Left lung (tissue), 10 donors: ENCODE measurements around the gene PRRT1B. TPM values are rescaled to one million over a fixed set of nuclear protein-coding genes. Genes with fewer than 3 reads are reported as not detected.

Experiments used
- ATAC-seq: fragments of 200-7000 bp; cut with Tn5 transposase; one replicate; pipeline ENCODE4 v1.9.1; 2020; ENCODE audit warnings: moderate library complexity
- DNase-seq, 4 donors: peaks; one replicate each; pipeline ENCODE4 v3.0.0-alpha.2; 2013 to 2020
- H3K27ac ChIP-seq, 2 donors: fragments of 200-600 bp; sonication (generic) in 1 of 2; one replicate each; pipeline versions ENCODE4 v1.5.0 to v1.8.0; 2020 to 2021
- H3K27me3 ChIP-seq, 2 donors: fragments of 200-600 bp; sonication (generic) in 1 of 2; one replicate each; pipeline versions ENCODE4 v1.5.0 to v1.8.0; 2020 to 2021
- H3K36me3 ChIP-seq, 2 donors: fragments of 200-600 bp; sonication (generic) in 1 of 2; one replicate each; pipeline versions ENCODE4 v1.5.0 to v1.8.0; 2020 to 2021
- H3K4me1 ChIP-seq, 2 donors: fragments of 200-600 bp; one replicate each; pipeline ENCODE4 v1.8.0; 2021
- H3K4me3 ChIP-seq, 2 donors: fragments of 200-600 bp; sonication (generic) in 1 of 2; one replicate each; pipeline versions ENCODE4 v1.5.0 to v1.8.0; 2020 to 2021; ENCODE audit warnings: mild to moderate bottlenecking in 1 of 2
- H3K9me3 ChIP-seq, 2 donors: fragments of 200-600 bp; sonication (generic) in 1 of 2; one replicate each; pipeline versions ENCODE4 v1.5.0 to v1.8.0; 2020 to 2021
- CTCF ChIP-seq, 2 donors: fragments of 200-600 bp; sonication (generic) in 1 of 2; IDR thresholded peaks; one replicate each; pipeline versions ENCODE4 v1.5.0 to v1.8.0; 2021; ENCODE audit warnings: antibody characterized with exemption in 2 of 2
- intact Hi-C, 2 donors: fragments of 100-400 bp; cut with DNase I; formaldehyde crosslinking; loops; one replicate each; pipeline versions ENCODE4 v1.11.2 to v1.14.2; 2022
- polyA plus RNA-seq, 6 donors: library from polyadenylated mRNA; unstranded; fragments of 120-200 nt; gene quantifications; one replicate each; pipeline ENCODE4 v1.2.1, GENCODE V29; 2013; ENCODE audit not compliant: insufficient read length in 6 of 6
- total RNA-seq, 2 donors: library from RNA; stranded (reverse); fragmentation: NEBNext Ultra II Directional; extraction: Animal tissue kit (Norgen Biotek cat#: 25700); gene quantifications; one replicate each; pipeline ENCODE4 v1.2.1, GENCODE V29; 2021
- donor health status: DM: no; HTN: yes; CAD: no.
- donor health status: DM: no; HTN: no; CAD: no.

Gene PRRT1B
- total and polyA plus RNA-seq, 8 donors = 2.1 to 9.3 (median 6.4) TPM

GRCh38 chr9:131566158-131566557 is 20.8 kb downstream of the PRRT1B start:
- peaks cover 0 to 13% of the 10 kb centered on the region in 2 donors for H3K9me3 ChIP-seq
- no peak for TF ChIP-seq CTCF (IDR thresholded peaks at IDR 0.05)
- H3K27ac ChIP-seq = no peak overlapping the region
- H3K4me1 ChIP-seq = no peaks in the 10 kb centered on the region
- no peak overlapping the region for H3K4me3 ChIP-seq
- intact Hi-C loops = no loop called here
- H3K36me3 ChIP-seq = peaks cover 0 to 16% of the 10 kb centered on the region in 2 donors
- ATAC-seq (no peak), DNase-seq (peak in 1 of 4 donors; percentile 5)
- H3K27me3 ChIP-seq = no peaks in the 10 kb centered on the region

GRCh38 chr9:131567910-131568309 is 22.6 kb downstream of the PRRT1B start:
- Histone ChIP-seq H3K4me3 (no peak overlapping the region), H3K27ac (no peak overlapping the region), H3K4me1 (no peaks in the 10 kb centered on the region), H3K27me3 (no peaks in the 10 kb centered on the region), H3K9me3 (peaks cover 0 to 3% of the 10 kb centered on the region in 2 donors), H3K36me3 (peaks cover 0 to 32% of the 10 kb centered on the region in 2 donors)
- DNase-seq = peak in 1 of 4 donors; percentile 77
- no peak for ATAC-seq
- intact Hi-C loops = no loop called here
- no peak for TF ChIP-seq CTCF (IDR thresholded peaks at IDR 0.05)

GRCh38 chr9:131574730-131575640 is 29.7 kb downstream of the PRRT1B start:
- peaks cover 0 to 6% of the 10 kb centered on the region in 2 donors for H3K4me1 ChIP-seq
- peaks cover 0 to 89% of the 10 kb centered on the region in 2 donors for H3K36me3 ChIP-seq
- ATAC-seq (no peak), DNase-seq (peak in 1 of 4 donors; percentile 49)
- no peaks in the 10 kb centered on the region for H3K27me3 ChIP-seq
- no peak overlapping the region for H3K27ac ChIP-seq
- intact Hi-C loops = no loop called here
- no peak for TF ChIP-seq CTCF (IDR thresholded peaks at IDR 0.05)
- no peak overlapping the region for H3K4me3 ChIP-seq
- H3K9me3 ChIP-seq = no peaks in the 10 kb centered on the region

GRCh38 chr9:131575946-131576853 is 30.9 kb downstream of the PRRT1B start:
- ATAC-seq (no peak), DNase-seq (peak in 1 of 4 donors; percentile 55)
- Histone ChIP-seq H3K9me3 (no peaks in the 10 kb centered on the region), H3K4me3 (no peak overlapping the region), H3K27me3 (no peaks in the 10 kb centered on the region), H3K36me3 (peaks cover 0 to 93% of the 10 kb centered on the region in 2 donors), H3K27ac (no peak overlapping the region), H3K4me1 (peaks cover 0 to 6% of the 10 kb centered on the region in 2 donors)
- intact Hi-C loops = no loop called here
- TF ChIP-seq CTCF (IDR thresholded peaks at IDR 0.05) = no peak
